ENCODE results near the gene SPIN3. TPM values are rescaled to one million over a fixed set of nuclear protein-coding genes. Genes with fewer than 3 reads are reported as not detected.
A peak's percentile ranks its signal among the peaks of the same experiment; 100 is the strongest.
"Not testable (repeated sequence)": the region's sequence is repeated elsewhere in the genome, so short reads cannot be mapped to it uniquely, and the experiment has no call there.

The SPIN3 gene
- total and polyA plus RNA-seq, 5 donors from 2014 or later: 4.4 to 6.9 (median 5.8) TPM

- Histone ChIP-seq H3K27ac (ENCODE audit: insufficient read depth, low read length, poor library complexity, severe bottlenecking) (no peak overlapping the region), H3K36me3 (ENCODE audit: control insufficient read depth, insufficient read depth, low read length) (no peaks in the 10 kb centered on the region), H3K9me3 (ENCODE audit: control insufficient read depth in 2 of 2, low read length in 2 of 2) (no peaks in the 10 kb centered on the region), H3K4me3 (ENCODE audit: low read depth, low read length) (no peak overlapping the region), H3K27me3 (ENCODE audit: control insufficient read depth, insufficient read depth, low read length) (no peaks in the 10 kb centered on the region), H3K4me1 (ENCODE audit: control insufficient read depth, insufficient read depth, low read length, poor library complexity, severe bottlenecking) (no peaks in the 10 kb centered on the region)
- no peak for ATAC-seq (ENCODE audit: low read depth in 2 of 2)
- Mint-ChIP-seq H3K27me3 (no peaks in the 10 kb centered on the region), H3K4me3 (no peak overlapping the region), H3K36me3 (peaks cover under 1% of the 10 kb centered on the region), H3K4me1 (no peaks in the 10 kb centered on the region), H3K27ac (no peak overlapping the region), H3K9me3 (peaks cover 0 to 1% (median 0%) of the 10 kb centered on the region in 7 donors)
- DNase-seq: no peak
These were observed 19.7 kb downstream of the SPIN3 start for GRCh38 chrX:56975611-56976010.

- H3K4me1 Mint-ChIP-seq: no peaks in the 10 kb centered on the region
- no peaks in the 10 kb centered on the region for H3K27me3 Mint-ChIP-seq
- no peak overlapping the region for H3K4me3 Mint-ChIP-seq
- H3K27ac Mint-ChIP-seq: no peak overlapping the region
- peaks cover 0 to 1% (median 0%) of the 10 kb centered on the region in 7 donors for H3K9me3 Mint-ChIP-seq
- Histone ChIP-seq H3K27me3 (ENCODE audit: control insufficient read depth, insufficient read depth, low read length) (no peaks in the 10 kb centered on the region), H3K36me3 (ENCODE audit: control insufficient read depth, insufficient read depth, low read length) (no peaks in the 10 kb centered on the region), H3K27ac (ENCODE audit: insufficient read depth, low read length, poor library complexity, severe bottlenecking) (no peak overlapping the region), H3K9me3 (ENCODE audit: control insufficient read depth in 2 of 2, low read length in 2 of 2) (no peaks in the 10 kb centered on the region), H3K4me3 (ENCODE audit: low read depth, low read length) (no peak overlapping the region), H3K4me1 (ENCODE audit: control insufficient read depth, insufficient read depth, low read length, poor library complexity, severe bottlenecking) (no peaks in the 10 kb centered on the region)
- ATAC-seq (ENCODE audit: low read depth in 2 of 2) (no peak), DNase-seq (no peak)
- peaks cover 3% of the 10 kb centered on the region for H3K36me3 Mint-ChIP-seq
These were observed 20.9 kb downstream of the SPIN3 start for GRCh38 chrX:56974408-56974807.

GRCh38 chrX:56969559-56969958, 25.8 kb downstream of the SPIN3 start:
- H3K9me3 ChIP-seq (ENCODE audit: control insufficient read depth in 2 of 2, low read length in 2 of 2): no peaks in the 10 kb centered on the region
- H3K36me3 ChIP-seq (ENCODE audit: control insufficient read depth, insufficient read depth, low read length): no peaks in the 10 kb centered on the region
- ATAC-seq (ENCODE audit: low read depth in 2 of 2): no peak
- no peaks in the 10 kb centered on the region for H3K4me1 ChIP-seq (ENCODE audit: control insufficient read depth, insufficient read depth, low read length, poor library complexity, severe bottlenecking)
- Mint-ChIP-seq H3K9me3 (no peaks in the 10 kb centered on the region), H3K4me1 (no peaks in the 10 kb centered on the region), H3K27ac (no peak overlapping the region), H3K4me3 (no peak overlapping the region), H3K27me3 (no peaks in the 10 kb centered on the region), H3K36me3 (peaks cover 3% of the 10 kb centered on the region)
- H3K4me3 ChIP-seq (ENCODE audit: low read depth, low read length): no peak overlapping the region
- H3K27me3 ChIP-seq (ENCODE audit: control insufficient read depth, insufficient read depth, low read length): no peaks in the 10 kb centered on the region
- H3K27ac ChIP-seq (ENCODE audit: insufficient read depth, low read length, poor library complexity, severe bottlenecking): no peak overlapping the region
- DNase-seq: no peak

- no peak for DNase-seq
These were observed 26.4 kb downstream of the SPIN3 start for GRCh38 chrX:56968980-56969379.

GRCh38 chrX:56963377-56963776, 32.0 kb downstream of the SPIN3 start:
- peak in 1 of 3 donors; percentile 1 for DNase-seq

More at GRCh38 chrX:56968980-56969379, 26.4 kb downstream of the SPIN3 start:
- H3K9me3 Mint-ChIP-seq: no peaks in the 10 kb centered on the region
- no peaks in the 10 kb centered on the region for H3K27me3 Mint-ChIP-seq
- peaks cover 0 to 4% (median 1%) of the 10 kb centered on the region in 4 donors for H3K4me1 Mint-ChIP-seq
- Histone ChIP-seq H3K27me3 (ENCODE audit: control insufficient read depth, insufficient read depth, low read length) (no peaks in the 10 kb centered on the region), H3K9me3 (ENCODE audit: control insufficient read depth in 2 of 2, low read length in 2 of 2) (no peaks in the 10 kb centered on the region), H3K27ac (ENCODE audit: insufficient read depth, low read length, poor library complexity, severe bottlenecking) (no peak overlapping the region), H3K4me1 (ENCODE audit: control insufficient read depth, insufficient read depth, low read length, poor library complexity, severe bottlenecking) (no peaks in the 10 kb centered on the region), H3K36me3 (ENCODE audit: control insufficient read depth, insufficient read depth, low read length) (no peaks in the 10 kb centered on the region), H3K4me3 (ENCODE audit: low read depth, low read length) (no peak overlapping the region)
- no peak overlapping the region for H3K4me3 Mint-ChIP-seq
- no peak overlapping the region for H3K27ac Mint-ChIP-seq
- no peak for ATAC-seq (ENCODE audit: low read depth in 2 of 2)
- H3K36me3 Mint-ChIP-seq: peaks cover 3% of the 10 kb centered on the region

GRCh38 chrX:56947699-56948098, 47.6 kb downstream of the SPIN3 start:
- Mint-ChIP-seq H3K27ac (no peak overlapping the region), H3K4me1 (no peaks in the 10 kb centered on the region), H3K4me3 (no peak overlapping the region), H3K9me3 (peaks cover 0 to 7% (median 1%) of the 10 kb centered on the region in 7 donors), H3K36me3 (no peaks in the 10 kb centered on the region), H3K27me3 (no peaks in the 10 kb centered on the region)
- Histone ChIP-seq H3K27ac (ENCODE audit: insufficient read depth, low read length, poor library complexity, severe bottlenecking) (no peak overlapping the region), H3K4me1 (ENCODE audit: control insufficient read depth, insufficient read depth, low read length, poor library complexity, severe bottlenecking) (no peaks in the 10 kb centered on the region), H3K36me3 (ENCODE audit: control insufficient read depth, insufficient read depth, low read length) (no peaks in the 10 kb centered on the region), H3K9me3 (ENCODE audit: control insufficient read depth in 2 of 2, low read length in 2 of 2) (no peaks in the 10 kb centered on the region), H3K27me3 (ENCODE audit: control insufficient read depth, insufficient read depth, low read length) (no peaks in the 10 kb centered on the region), H3K4me3 (ENCODE audit: low read depth, low read length) (no peak overlapping the region)
- ATAC-seq (ENCODE audit: low read depth in 2 of 2) (no peak), DNase-seq (no peak)

More at GRCh38 chrX:56963377-56963776, 32.0 kb downstream of the SPIN3 start:
- Histone ChIP-seq H3K4me3 (ENCODE audit: low read depth, low read length) (no peak overlapping the region), H3K27ac (ENCODE audit: insufficient read depth, low read length, poor library complexity, severe bottlenecking) (no peak overlapping the region), H3K36me3 (ENCODE audit: control insufficient read depth, insufficient read depth, low read length) (no peaks in the 10 kb centered on the region), H3K4me1 (ENCODE audit: control insufficient read depth, insufficient read depth, low read length, poor library complexity, severe bottlenecking) (no peaks in the 10 kb centered on the region), H3K9me3 (ENCODE audit: control insufficient read depth in 2 of 2, low read length in 2 of 2) (no peaks in the 10 kb centered on the region), H3K27me3 (ENCODE audit: control insufficient read depth, insufficient read depth, low read length) (no peaks in the 10 kb centered on the region)
- H3K27me3 Mint-ChIP-seq: no peaks in the 10 kb centered on the region
- no peak for ATAC-seq (ENCODE audit: low read depth in 2 of 2)
- H3K4me3 Mint-ChIP-seq: no peak overlapping the region
- no peak overlapping the region for H3K27ac Mint-ChIP-seq
- H3K36me3 Mint-ChIP-seq: no peaks in the 10 kb centered on the region
- H3K4me1 Mint-ChIP-seq: peaks cover 0 to 8% (median 3%) of the 10 kb centered on the region in 4 donors
- H3K9me3 Mint-ChIP-seq: peaks cover 0 to 2% (median 0%) of the 10 kb centered on the region in 7 donors

GRCh38 chrX:56946201-56946600, 49.1 kb downstream of the SPIN3 start:
- DNase-seq; H3K4me3 Mint-ChIP-seq; H3K9me3 ChIP-seq (ENCODE audit: control insufficient read depth in 2 of 2, low read length in 2 of 2); H3K27ac Mint-ChIP-seq; H3K9me3 Mint-ChIP-seq; H3K27me3 Mint-ChIP-seq; H3K4me3 ChIP-seq (ENCODE audit: low read depth, low read length); H3K36me3 ChIP-seq (ENCODE audit: control insufficient read depth, insufficient read depth, low read length); H3K4me1 Mint-ChIP-seq; H3K27me3 ChIP-seq (ENCODE audit: control insufficient read depth, insufficient read depth, low read length); H3K27ac ChIP-seq (ENCODE audit: insufficient read depth, low read length, poor library complexity, severe bottlenecking); H3K4me1 ChIP-seq (ENCODE audit: control insufficient read depth, insufficient read depth, low read length, poor library complexity, severe bottlenecking); ATAC-seq (ENCODE audit: low read depth in 2 of 2); H3K36me3 Mint-ChIP-seq: not testable (repeated sequence)

GRCh38 chrX:56945226-56945625, 50.1 kb downstream of the SPIN3 start:
- not testable (repeated sequence) for H3K9me3 ChIP-seq (ENCODE audit: control insufficient read depth in 2 of 2, low read length in 2 of 2); H3K9me3 Mint-ChIP-seq; H3K36me3 ChIP-seq (ENCODE audit: control insufficient read depth, insufficient read depth, low read length); H3K27ac ChIP-seq (ENCODE audit: insufficient read depth, low read length, poor library complexity, severe bottlenecking); H3K4me1 ChIP-seq (ENCODE audit: control insufficient read depth, insufficient read depth, low read length, poor library complexity, severe bottlenecking); ATAC-seq (ENCODE audit: low read depth in 2 of 2); H3K4me3 Mint-ChIP-seq; H3K27me3 ChIP-seq (ENCODE audit: control insufficient read depth, insufficient read depth, low read length); H3K27me3 Mint-ChIP-seq; H3K36me3 Mint-ChIP-seq; DNase-seq; H3K4me1 Mint-ChIP-seq; H3K4me3 ChIP-seq (ENCODE audit: low read depth, low read length); H3K27ac Mint-ChIP-seq

Measured in CD4-positive, CD25-positive, alpha-beta regulatory T cell (primary cell).